GM21619 (cell line): Measurements from ENCODE around the gene PRKCH.
A peak's percentile ranks its signal among the peaks of the same experiment; 100 is the strongest.

ENCODE experiments used
- ATAC-seq: cut with Tn5 transposase; IDR thresholded peaks from one replicate; pipeline ENCODE4 v1.9.1; 2021; ENCODE audit not compliant: unreplicated experiment

PRKCH gene

GRCh38 chr14:61561657-61562276 lies 240.4 kb downstream of the PRKCH start:
- ATAC-seq: no peak

DNA sequence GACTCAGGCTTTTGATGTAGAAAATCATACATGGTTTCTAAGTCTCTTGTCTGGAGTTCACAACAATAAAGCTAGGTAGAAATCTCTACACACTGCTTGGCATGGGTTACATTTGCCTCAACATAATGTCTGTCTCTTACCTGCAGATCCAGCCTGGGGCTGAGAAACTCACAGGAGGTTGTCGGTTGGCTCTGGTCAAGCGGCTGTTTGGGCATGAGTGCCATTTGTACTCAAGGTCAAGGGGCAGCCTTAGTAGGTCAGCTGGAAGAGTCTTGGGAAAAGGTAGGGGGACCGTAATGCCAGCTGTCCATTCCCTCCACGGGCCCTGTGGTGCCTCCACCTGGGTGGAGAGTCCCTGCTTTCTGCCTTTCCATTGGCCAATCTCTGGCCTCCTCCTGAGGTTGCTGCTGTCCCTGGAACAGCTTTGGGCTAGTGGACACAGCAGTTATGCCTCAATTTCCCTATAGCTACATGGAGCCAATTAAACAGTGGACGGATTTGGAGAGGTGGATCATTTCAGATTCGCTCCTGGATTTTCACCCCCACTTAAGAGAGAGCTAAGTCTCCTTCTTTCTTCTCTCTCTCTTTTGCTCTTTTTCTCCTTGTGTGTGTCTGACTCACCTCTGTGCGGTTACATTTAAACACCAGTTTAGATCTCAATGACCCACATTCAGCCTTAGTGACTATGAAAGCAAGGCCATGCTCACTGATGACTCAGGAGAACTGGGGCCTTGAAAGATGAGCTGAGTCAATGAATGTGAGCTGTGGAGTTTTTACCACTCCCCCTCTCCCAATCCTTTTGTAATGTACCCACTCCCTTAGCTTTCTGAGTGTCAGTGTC lies 241.2 kb downstream of the PRKCH start:
- ATAC-seq: no peak

DNA sequence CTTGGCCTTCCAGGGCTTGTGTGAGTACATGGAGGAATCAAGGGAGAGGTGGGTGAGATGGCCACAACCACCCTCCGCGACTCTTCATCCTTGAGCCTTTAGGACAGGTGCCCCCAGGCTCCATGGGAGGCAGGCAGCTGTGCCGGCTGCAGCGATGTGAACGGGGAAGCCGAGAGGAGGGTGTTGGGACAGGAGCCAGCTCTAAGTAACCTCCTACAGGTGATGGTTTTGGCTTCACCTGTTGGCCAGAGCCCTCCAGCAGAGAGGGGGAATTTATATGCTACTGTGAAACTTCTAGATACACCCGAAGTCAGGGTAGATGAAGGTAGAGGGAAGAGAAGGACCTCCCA lies 241.8 kb downstream of the PRKCH start:
- ATAC-seq: no peak

- no peak for ATAC-seq
Measured at GRCh38 chr14:61563880-61564617, 242.7 kb downstream of the PRKCH start.

GRCh38 chr14:61564618-61565091 lies 243.3 kb downstream of the PRKCH start:
- no peak for ATAC-seq

DNA sequence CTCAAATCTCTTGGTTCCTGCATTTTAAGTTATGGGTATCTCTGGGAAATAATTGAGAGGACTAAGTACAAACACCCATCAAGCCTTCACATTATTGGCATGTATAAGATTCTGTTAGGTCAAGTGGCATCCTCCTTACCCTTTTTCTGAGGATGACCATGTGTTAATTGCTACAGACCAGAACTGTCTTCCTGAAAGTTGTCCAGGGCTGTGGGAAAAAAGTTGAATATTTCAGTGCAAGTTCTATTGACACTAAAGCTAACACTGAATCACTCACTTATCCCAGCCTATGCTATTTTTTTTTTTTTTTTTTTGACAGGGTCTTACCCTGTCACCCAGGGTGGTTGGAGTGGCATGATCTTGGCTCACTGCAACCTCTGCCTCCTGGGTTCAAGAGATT lies 243.8 kb downstream of the PRKCH start:
- ATAC-seq: no peak

DNA sequence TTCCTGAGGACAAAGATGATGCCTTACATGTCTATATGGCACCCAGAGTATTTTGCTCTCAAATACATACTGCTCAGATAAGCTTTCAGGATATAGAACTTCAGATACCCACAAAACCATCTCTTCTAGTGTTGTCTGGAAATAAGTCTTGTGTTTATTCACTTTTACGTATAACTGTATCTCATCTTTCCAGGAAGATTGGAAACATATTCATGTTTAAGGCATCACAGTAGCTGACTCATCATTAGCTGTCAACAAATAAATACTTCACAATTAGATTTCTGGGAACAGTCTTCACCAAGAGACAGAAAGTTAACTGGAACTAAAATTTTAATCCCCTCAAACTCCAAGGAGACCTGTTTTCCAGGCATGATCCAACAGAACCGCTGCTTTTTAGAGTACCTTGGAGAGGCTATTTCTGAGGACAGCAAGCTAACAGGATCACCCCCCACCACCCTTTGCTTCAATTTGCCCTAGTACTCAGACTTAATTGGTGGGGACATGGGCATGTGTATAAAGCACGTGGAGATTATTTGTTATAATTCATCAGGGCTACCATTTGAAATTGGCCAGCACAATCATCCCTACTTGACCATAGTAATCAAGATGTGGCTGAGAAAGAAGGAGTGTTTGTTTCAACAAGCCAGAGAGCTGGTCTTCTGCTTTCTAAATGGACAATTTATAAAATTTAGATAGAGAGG lies 244.6 kb downstream of the PRKCH start:
- ATAC-seq: no peak

DNA sequence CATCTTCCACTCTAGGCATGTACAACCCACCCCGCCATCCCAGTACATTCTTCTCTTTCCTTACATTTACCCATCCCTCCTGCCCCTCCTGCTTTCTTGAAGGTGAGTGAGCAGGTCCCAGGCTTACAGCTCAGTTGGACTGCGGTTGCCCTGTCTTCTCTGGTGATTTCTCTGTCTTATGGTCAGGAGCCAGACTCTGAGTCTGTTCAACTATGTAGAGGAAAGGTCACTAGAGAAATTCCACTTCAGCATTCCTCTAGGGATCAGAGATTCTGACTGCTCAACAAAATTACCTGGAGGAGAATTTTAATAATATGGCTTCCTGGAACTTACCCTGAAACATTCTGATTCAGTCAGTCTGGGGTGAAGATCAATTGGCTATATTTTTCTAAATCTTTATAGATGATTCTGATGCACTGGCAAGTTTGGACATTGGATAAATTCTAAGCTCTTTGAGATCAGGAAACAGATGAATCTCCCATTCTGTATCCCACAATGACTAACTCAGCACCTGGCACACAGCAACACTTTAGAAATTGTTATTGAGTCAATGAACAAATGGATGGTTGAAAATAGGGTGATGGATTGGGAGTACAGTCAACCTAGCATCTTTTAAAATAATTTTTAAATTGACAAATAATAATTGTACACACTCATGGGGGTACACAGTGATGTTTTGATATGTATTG lies 245.3 kb downstream of the PRKCH start:
- ATAC-seq: no peak

DNA sequence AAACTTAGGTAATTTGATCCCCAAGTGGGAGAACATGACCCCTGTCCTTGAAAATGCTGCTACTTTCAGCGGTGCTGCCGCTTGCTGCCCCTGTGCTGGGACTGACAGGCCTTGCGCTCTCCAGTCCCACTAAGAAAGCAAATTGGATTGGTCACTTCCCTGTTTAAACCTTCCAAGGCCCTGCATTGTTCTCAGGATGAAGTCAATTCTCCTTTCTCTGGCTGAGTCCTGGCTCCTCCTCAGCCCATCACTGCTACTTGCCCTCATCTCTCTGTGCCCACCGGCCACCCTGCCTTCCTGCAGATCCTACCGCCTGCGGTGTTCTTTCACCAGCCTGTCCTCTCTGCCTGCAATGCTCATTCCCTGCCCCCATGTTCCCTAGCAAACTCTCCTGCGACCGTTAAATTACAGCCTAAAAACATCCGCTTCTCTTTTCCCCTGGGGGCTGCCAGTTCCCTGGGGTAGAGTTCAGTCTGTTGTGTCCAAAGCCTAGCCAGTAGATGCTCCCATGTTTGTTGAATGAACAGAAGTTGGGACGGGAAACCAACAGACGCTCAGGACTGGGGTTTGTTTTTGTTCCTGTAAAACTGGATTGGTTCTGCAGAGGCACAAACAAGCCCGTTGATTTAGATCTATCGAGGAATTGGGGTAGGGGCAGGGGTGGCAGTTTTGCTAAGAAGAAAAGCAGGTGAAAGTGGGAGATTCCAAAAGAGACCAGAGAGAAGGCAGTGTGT lies 246.6 kb downstream of the PRKCH start:
- no peak for ATAC-seq

- ATAC-seq: peak; percentile 77
Measured at GRCh38 chr14:61568572-61569011, 247.2 kb downstream of the PRKCH start.

DNA sequence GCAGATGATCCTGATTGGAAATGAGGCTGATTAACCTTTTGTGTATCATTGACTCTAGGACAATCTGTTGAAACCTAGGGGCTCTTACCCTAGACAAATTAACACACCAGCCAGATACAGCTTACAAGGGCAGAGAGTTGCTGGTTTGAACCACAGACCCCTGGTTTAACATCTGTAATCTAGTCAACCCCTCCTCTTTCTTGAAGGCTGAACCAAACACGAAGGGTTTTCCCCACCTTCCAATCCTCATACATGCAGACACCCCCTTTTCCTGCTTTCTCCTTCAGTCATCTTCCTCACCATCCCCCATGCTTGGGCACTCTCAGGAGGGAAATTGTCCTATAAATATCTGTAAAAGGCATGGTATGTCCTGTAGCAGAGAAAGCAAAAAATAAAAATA lies 247.9 kb downstream of the PRKCH start:
- no peak for ATAC-seq

DNA sequence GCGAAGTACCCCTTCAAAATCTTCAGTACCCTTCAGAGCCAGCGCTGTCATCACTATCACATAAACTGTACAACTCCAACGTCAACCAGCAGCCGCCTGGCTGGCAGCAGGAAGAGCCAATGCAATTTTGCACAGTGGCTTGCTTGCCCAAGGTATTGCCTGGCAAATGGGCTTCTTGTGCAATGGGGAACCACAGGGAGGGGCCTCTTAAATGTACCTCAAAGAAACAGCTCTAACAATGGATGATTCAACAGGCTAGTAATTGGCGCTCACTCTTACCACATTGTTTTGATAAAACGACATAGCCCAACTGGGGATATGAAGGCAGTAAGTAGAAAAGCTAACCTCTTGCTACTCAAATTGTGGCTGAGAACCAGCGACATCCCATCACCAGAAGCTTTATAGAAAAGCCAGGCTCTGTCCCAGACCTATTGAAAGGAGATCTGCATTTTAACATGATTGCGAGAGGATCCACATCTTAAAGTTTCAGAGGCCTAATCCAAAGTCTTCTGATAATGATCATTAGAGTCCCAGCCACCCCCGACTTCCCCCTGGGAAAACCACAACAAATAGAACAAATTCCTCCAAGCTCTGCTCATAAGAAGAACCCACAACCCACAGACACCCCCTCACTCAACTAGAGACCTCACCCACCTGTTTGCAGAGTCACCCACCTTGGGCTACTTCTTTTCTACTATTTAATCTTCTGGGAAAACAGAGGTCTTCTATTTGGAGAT lies 248.6 kb downstream of the PRKCH start:
- no peak for ATAC-seq

GRCh38 chr14:61570549-61571290 lies 249.3 kb downstream of the PRKCH start:
- no peak for ATAC-seq

DNA sequence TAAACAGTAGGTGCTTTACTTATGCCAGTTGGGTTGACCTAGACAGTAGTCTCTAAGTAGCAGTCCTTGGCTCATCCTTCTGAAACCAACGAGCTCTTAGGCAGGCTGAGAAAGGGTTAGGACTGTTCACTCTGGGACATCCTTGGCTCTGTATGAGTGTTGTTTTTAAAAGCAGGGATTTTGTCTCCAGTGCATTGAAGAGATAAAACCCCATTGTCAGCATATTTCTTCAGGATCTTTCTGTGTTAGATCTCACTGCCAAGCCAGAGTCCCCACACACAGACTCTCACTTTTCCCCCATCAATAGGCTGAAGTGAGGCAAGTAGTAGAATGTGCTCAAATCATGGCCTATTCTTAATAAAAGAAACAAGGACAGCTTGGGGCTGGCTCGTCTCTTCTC lies 250.5 kb downstream of the PRKCH start:
- no peak for ATAC-seq

DNA sequence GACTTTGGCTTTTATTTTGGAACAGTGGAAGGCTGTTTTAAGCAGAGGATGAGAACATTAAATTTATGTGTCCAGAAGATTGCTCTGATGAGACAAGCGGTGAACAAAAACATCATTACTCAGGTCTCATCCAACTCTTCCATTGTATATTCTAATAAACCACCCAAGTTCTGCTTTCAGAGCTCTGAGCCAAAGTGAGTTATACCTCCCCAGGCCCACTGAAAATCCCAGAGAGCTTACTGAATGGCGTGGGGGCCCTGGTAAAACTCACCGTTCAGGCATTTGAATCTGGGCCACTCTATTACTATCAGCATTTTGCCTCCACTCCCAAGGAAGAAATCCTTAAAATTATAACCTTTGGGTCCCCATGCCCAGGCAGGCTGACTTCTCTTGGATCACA lies 251.9 kb downstream of the PRKCH start:
- ATAC-seq: no peak

DNA sequence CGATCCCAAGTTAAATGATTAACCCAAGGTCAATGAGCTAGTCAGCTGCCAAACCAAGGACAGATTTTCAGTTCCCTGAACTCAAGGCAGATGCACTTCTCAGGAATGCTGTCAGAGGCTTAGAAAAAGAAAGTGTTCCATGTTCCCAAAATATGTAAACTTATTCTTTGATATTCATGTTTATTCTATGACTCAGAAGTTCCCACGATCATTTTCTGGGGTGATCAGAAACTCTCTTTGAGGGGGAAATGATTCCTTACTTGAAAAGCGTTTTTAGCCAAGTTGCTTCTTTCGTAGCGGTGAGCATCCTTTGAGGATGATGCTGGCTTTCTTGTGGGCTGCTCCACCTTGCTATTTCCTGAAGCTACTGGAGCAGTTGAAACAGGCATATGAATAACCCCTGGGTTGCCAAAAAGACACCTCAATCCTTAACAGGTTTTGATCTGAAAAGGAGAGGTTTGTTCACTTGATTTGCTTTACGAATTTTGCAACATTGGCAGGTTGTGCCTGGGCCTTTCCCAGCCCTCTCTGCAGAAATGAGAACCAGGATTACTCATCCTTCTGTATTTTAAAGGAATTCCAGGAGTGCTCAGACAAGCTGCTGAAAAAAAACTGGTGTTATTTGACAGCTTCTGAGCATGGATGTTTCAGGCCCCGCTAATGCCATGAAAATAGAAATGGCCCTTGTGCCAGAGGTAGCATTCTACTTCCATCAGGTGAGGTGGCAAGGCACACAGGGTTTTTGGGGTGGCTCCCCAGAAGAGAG lies 252.6 kb downstream of the PRKCH start:
- ATAC-seq: no peak

DNA sequence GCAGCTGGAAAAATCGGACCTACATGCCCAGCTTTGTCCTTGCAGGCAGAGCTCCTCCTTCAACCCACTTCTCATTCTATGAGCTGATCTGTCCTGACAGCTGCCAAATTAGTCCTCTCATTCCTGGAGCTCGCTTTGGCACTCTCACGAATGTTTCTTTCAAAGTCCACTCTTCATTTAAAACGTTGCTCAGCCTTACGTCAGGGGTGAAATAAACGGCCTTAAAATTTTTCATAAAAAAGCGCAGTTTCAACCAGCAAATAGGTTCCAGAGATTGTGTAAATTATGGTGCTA lies 253.1 kb downstream of the PRKCH start:
- no peak for ATAC-seq

DNA sequence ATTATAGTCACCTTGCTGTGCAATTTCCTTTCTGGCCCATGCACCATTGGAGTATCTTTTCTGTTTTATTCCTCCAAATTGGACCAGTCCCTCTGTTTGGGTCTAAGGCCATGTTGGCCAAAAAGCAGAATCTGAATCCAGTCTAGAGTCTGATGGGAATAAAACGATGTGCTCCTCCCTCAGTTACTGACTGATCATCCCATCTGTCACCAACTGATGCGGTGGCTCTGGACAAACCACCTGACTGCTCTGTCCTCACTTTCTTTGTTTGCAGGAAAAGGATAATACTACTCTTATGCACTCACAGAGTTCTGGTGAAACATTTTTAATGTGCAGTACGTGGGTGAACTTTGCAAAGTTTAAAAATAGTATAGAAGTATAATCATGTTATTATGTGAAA lies 253.7 kb downstream of the PRKCH start:
- ATAC-seq: no peak
